Common myeloid progenitor, CD34-positive (primary cell): ENCODE measurements around the gene ITGA7.

Experiments used
- CTCF ChIA-PET: fragments of 350-600 bp; sonication (Branson Sonifier 250); formaldehyde crosslinking; loops from one replicate; lab custom pipeline; 2021; ENCODE audit warnings: antibody characterized with exemption; lab: Charles Lee
- POLR2A ChIA-PET: fragments of 350-600 bp; sonication (Branson Sonifier 250); formaldehyde crosslinking; loops from one replicate; lab custom pipeline; 2021; ENCODE audit warnings: antibody characterized with exemption; lab: Charles Lee
- DNase-seq, 3 donors: peaks; one replicate each; pipeline versions ENCODE4 v3.0.0 to v3.0.0-alpha.2; 2013
- H3K27ac ChIP-seq, 2 experiments: 1 replicate in 1 of 2; 2 replicates in 1 of 2; pipeline ENCODE4 v1.7.0; 2013; ENCODE audit warnings: inconsistent platforms in 2 of 2, low read length in 2 of 2, mild to moderate bottlenecking in 2 of 2, low read depth in 1 of 2, moderate library complexity in 1 of 2; ENCODE audit not compliant: severe bottlenecking in 2 of 2, insufficient read depth in 1 of 2, poor library complexity in 1 of 2
- H3K27me3 ChIP-seq, 5 experiments: replicated peaks in 2 of 5; 1 replicate in 3 of 5; 2 replicates in 2 of 5; pipeline versions ENCODE4 v1.6.1 to v1.7.0; 2013; ENCODE audit warnings: low read length in 4 of 5, mild to moderate bottlenecking in 2 of 5, moderate library complexity in 2 of 5, inconsistent platforms in 1 of 5; ENCODE audit not compliant: insufficient read depth in 5 of 5, control insufficient read depth in 4 of 5
- H3K36me3 ChIP-seq, 4 experiments: 1 replicate in 2 of 4; 2 replicates in 2 of 4; pipeline versions ENCODE4 v1.6.1 to v1.7.0; 2013; ENCODE audit warnings: low read length in 3 of 4, control low read depth in 1 of 4, mild to moderate bottlenecking in 1 of 4; ENCODE audit not compliant: control insufficient read depth in 4 of 4, insufficient read depth in 4 of 4
- H3K4me1 ChIP-seq, 4 experiments: 1 replicate in 3 of 4; 2 replicates in 1 of 4; pipeline versions ENCODE4 v1.6.1 to v1.7.1; 2013; ENCODE audit warnings: low read length in 3 of 4, mild to moderate bottlenecking in 3 of 4, control low read depth in 1 of 4, inconsistent platforms in 1 of 4, moderate library complexity in 1 of 4; ENCODE audit not compliant: control insufficient read depth in 4 of 4, insufficient read depth in 4 of 4; ENCODE audit errors: control extremely low read depth in 1 of 4
- H3K4me3 ChIP-seq, 7 experiments: 1 replicate in 4 of 7; 2 replicates in 3 of 7; pipeline versions ENCODE4 v1.5.1 to v1.7.0; 2013; ENCODE audit warnings: mild to moderate bottlenecking in 7 of 7, low read length in 6 of 7, moderate library complexity in 6 of 7, inconsistent platforms in 2 of 7, low read depth in 2 of 7, control low read depth in 1 of 7; ENCODE audit not compliant: insufficient read depth in 4 of 7, control insufficient read depth in 1 of 7; ENCODE audit errors: extremely low read depth in 1 of 7
- H3K9me3 ChIP-seq, 5 experiments: 1 replicate in 4 of 5; 2 replicates in 1 of 5; pipeline versions ENCODE4 v1.6.1 to v1.7.1; 2013; ENCODE audit warnings: low read length in 4 of 5, mild to moderate bottlenecking in 2 of 5, inconsistent platforms in 1 of 5, low read depth in 1 of 5, moderate library complexity in 1 of 5; ENCODE audit not compliant: control insufficient read depth in 4 of 5, insufficient read depth in 2 of 5; ENCODE audit errors: control extremely low read depth in 1 of 5
- WGBS: methylation state at CpG from one replicate; pipeline ENCODE4 v1.1.5; 2013; ENCODE audit not compliant: insufficient coverage; 5-methylcytosine and 5-hydroxymethylcytosine counted together

ITGA7 gene

GRCh38 chr12:55712700-55713415, 5.2 kb upstream of the ITGA7 start:
- ChIA-PET CTCF (interaction anchor here (0.6 to 2.2 kb wide), 4 partner anchors 14 to 988 kb away, joined by 3 to 10 read pairs (median 4); no protein-coding TSS in a partner anchor), POLR2A (no interaction called here)
- no peak overlapping the region for H3K27ac ChIP-seq
- WGBS: no CpG with 5 or more reads among the region's 1 CpG
- no peak for DNase-seq
- peaks cover 14 to 39% (median 30%) of the 10 kb centered on the region in 4 experiments for H3K4me1 ChIP-seq
- no peak overlapping the region for H3K4me3 ChIP-seq
- H3K9me3 ChIP-seq: no peaks in the 10 kb centered on the region
- no peaks in the 10 kb centered on the region for H3K36me3 ChIP-seq
- peaks cover 0 to 17% (median 7%) of the 10 kb centered on the region in 5 experiments for H3K27me3 ChIP-seq

DNA sequence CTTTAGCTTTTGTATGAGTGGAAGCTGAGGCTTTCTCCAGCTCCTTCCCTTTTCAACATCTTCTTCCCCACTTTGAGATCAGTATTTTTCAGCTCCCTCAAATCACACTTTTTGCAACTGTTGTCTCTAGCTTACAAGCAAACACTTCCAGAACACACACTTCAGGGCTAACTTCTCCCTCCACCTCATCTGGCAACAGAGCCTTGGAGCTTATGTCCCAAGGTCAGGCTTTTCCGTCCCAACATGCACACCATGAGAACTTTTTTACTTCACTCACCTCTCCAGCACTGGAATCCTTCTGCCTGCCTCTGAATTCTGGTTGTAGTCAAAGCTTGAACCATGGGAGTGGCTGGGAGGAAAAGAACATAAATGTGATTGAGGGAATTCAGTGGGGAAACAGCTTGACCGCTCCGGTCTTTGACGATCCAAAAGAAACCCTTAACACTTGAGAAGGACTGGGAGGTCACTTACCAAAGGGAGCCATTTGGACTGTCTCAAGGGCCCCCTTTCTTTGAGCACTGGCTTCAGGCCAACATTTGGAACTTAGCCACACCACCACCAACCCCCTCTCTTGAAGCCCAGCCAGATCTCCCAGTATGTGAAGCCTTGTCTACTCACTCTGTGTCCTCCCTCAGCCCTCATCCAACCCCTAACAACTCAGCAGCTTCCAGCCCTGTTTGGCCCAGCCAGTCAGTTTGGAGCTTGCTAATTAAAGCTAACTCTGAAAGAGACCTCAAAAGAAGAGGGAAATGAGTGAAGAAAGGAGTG, 4.3 kb upstream of the ITGA7 start:
- Histone ChIP-seq H3K27ac (no peak overlapping the region), H3K36me3 (no peaks in the 10 kb centered on the region), H3K27me3 (peaks cover 0 to 24% (median 9%) of the 10 kb centered on the region in 5 experiments), H3K4me1 (peaks cover 14 to 34% (median 28%) of the 10 kb centered on the region in 4 experiments), H3K9me3 (no peaks in the 10 kb centered on the region), H3K4me3 (no peak overlapping the region)
- POLR2A ChIA-PET: no interaction called here
- CTCF ChIA-PET: interaction anchor here (0.6 to 2.2 kb wide), 5 partner anchors 9 to 987 kb away, joined by 3 to 10 read pairs (median 4); no protein-coding TSS in a partner anchor
- DNase-seq: no peak
- 97% methylated on average over 3 of the region's 4 CpGs for WGBS

- WGBS: 0% methylated on average over 3 of the region's 3 CpGs
- Histone ChIP-seq H3K27ac (no peak overlapping the region), H3K9me3 (no peaks in the 10 kb centered on the region), H3K27me3 (peaks cover 0 to 32% (median 14%) of the 10 kb centered on the region in 5 experiments), H3K4me1 (peaks cover 11 to 21% (median 16%) of the 10 kb centered on the region in 4 experiments), H3K4me3 (peak overlapping the region in 3 of 7 experiments; percentile 39 to 67 (median 60)), H3K36me3 (no peaks in the 10 kb centered on the region)
- POLR2A ChIA-PET: no interaction called here
- CTCF ChIA-PET: no interaction called here
- no peak for DNase-seq
These were observed 1.1 kb upstream of the ITGA7 start for GRCh38 chr12:55708695-55709233.

- H3K27ac ChIP-seq: no peak overlapping the region
- H3K36me3 ChIP-seq: no peaks in the 10 kb centered on the region
- CTCF ChIA-PET: interaction anchor here (2.3 kb wide), 1 partner anchor 9 kb away, joined by 7 read pairs; the partner anchor contains the start of gene BLOC1S1
- H3K4me1 ChIP-seq: peaks cover 11 to 21% (median 16%) of the 10 kb centered on the region in 4 experiments
- H3K9me3 ChIP-seq: no peaks in the 10 kb centered on the region
- POLR2A ChIA-PET: no interaction called here
- peaks cover 0 to 32% (median 14%) of the 10 kb centered on the region in 5 experiments for H3K27me3 ChIP-seq
- DNase-seq: peak in 2 of 3 donors; percentile 55 to 72
- peak overlapping the region; percentile 12 to 76 (median 43) for H3K4me3 ChIP-seq
- 14% methylated on average over 18 of the region's 22 CpGs for WGBS
These were observed 459 bp downstream of the ITGA7 start for GRCh38 chr12:55707219-55707671.

DNA sequence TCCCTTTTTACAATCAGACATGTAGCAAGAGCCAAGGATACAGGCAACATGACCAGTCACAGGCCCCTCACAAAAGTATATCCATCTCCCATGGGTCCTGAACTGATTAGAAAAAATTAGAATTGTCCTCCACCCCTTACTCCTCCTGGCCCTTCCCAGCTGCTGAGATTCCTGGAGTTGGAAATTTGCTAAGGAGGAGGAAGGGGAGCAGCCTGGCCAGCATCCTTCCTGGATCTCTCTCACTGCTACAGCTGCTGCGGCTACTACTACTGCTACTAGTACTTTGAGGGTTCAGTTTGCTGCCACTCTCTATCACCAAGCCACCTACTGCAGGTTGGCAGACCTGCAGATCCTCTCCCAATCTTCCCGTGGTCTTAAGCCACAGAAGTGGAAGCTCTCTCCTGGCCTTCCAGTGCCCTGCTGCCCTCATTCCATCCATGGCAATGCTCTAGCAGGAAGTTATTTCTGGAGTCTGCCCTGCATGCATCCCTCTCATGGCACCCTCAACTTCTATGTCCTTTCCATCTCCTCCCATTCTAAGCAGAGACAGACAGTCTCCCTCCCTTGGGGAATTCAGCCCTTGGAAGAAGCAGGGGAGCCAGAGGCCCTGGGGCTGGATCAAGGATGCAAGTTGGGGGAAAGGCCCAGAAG, 1.0 kb downstream of the ITGA7 start:
- peaks cover 11 to 21% (median 16%) of the 10 kb centered on the region in 4 experiments for H3K4me1 ChIP-seq
- no peaks in the 10 kb centered on the region for H3K36me3 ChIP-seq
- POLR2A ChIA-PET: no interaction called here
- peaks cover 0 to 32% (median 14%) of the 10 kb centered on the region in 5 experiments for H3K27me3 ChIP-seq
- no peak overlapping the region for H3K27ac ChIP-seq
- CTCF ChIA-PET: interaction anchor here (0.7 to 2.7 kb wide), 9 partner anchors 10 to 50 kb away, joined by 3 to 19 read pairs (median 4); partner anchors contain the start of genes BLOC1S1 and RDH5
- peak overlapping the region in 2 of 7 experiments; percentile 60 to 67 for H3K4me3 ChIP-seq
- no peaks in the 10 kb centered on the region for H3K9me3 ChIP-seq
- WGBS: 92% methylated on average over 2 of the region's 2 CpGs
- no peak for DNase-seq

- ChIA-PET POLR2A (no interaction called here), CTCF (interaction anchor here (0.7 to 2.7 kb wide), 10 partner anchors 10 to 49 kb away, joined by 3 to 19 read pairs (median 4); partner anchors contain the start of genes BLOC1S1 and RDH5)
- peak in 2 of 3 donors; percentile 38 to 45 for DNase-seq
- Histone ChIP-seq H3K9me3 (no peaks in the 10 kb centered on the region), H3K27ac (no peak overlapping the region), H3K4me3 (no peak overlapping the region), H3K27me3 (peaks cover 0 to 32% (median 14%) of the 10 kb centered on the region in 5 experiments), H3K4me1 (peaks cover 11 to 22% (median 16%) of the 10 kb centered on the region in 4 experiments), H3K36me3 (no peaks in the 10 kb centered on the region)
- 30% methylated on average over 4 of the region's 5 CpGs for WGBS
These were observed 1.8 kb downstream of the ITGA7 start for GRCh38 chr12:55705782-55706402.
